ENCODE results near the gene TRIM31. TPM values are rescaled to one million over a fixed set of nuclear protein-coding genes. Genes with fewer than 3 reads are reported as not detected.
A peak's percentile ranks its signal among the peaks of the same experiment; 100 is the strongest.

Gene TRIM31
- polyA plus RNA-seq, 2 donors = 0.11 to 0.22 TPM

DNA sequence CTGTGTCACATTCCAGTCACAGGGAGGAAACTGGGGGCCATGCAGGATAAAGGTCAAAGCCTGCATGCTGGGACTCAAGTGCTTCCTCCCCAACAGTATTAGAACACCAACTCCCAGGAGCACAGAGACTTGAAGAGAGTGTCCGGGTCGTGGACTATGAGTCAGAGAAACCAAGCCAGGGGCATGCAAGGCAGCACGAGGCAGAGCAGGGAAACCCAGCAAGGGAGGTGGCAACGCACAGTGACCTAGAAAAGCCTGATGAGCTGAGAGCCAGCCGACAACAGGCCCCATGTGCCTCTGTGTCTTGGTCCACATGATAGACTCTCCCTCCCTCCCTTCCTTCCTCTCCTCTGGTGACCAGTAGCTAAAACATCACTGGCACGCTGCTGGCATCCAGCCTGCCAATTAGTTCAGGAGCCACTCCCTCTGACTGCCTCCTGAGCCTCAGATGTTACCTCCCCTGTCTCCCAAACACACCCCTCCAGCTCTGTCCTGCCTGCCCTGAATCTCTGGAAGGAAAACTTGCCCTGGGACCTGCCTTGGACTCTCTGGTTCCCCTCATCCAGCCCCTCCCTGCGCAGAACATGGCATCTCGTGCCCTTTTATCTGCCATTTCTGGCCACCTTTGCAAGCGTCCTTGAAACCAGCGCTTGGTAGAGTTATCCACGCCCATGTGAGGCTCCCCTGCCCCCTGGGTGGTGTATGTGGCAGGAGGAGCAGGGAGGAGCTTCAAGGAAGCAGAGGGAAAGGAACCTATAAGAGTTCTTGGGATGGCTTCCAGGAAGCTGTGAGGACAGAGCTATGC, 21.1 kb downstream of the TRIM31 start:
- H3K4me3 ChIP-seq (ENCODE audit: low read depth in 1 of 2, low read length in 2 of 2) = no peak overlapping the region
- 37 to 46% methylated on average over 11 of the region's 11 CpGs for WGBS, 2 donors
- peaks cover 4 to 6% of the 10 kb centered on the region in 2 donors for H3K4me1 ChIP-seq (ENCODE audit: control insufficient read depth in 2 of 2, insufficient read depth in 2 of 2, low read length in 1 of 2)
- no peaks in the 10 kb centered on the region for H3K9me3 ChIP-seq (ENCODE audit: control insufficient read depth in 2 of 2, insufficient read depth in 1 of 2, low read depth in 1 of 2, low read length in 1 of 2)
- H3K36me3 ChIP-seq (ENCODE audit: control insufficient read depth in 2 of 2, insufficient read depth in 2 of 2, low read length in 1 of 2) = no peaks in the 10 kb centered on the region
- peak overlapping the region; percentile 50 to 81 for H3K27ac ChIP-seq (ENCODE audit: low read depth in 2 of 2, low read length in 1 of 2)
- no peaks in the 10 kb centered on the region for H3K27me3 ChIP-seq (ENCODE audit: control insufficient read depth in 1 of 2, insufficient read depth in 2 of 2, low read length in 2 of 2)

GRCh38 chr6:30087876-30088275, 25.0 kb downstream of the TRIM31 start:
- Histone ChIP-seq H3K4me1 (ENCODE audit: control insufficient read depth in 2 of 2, insufficient read depth in 2 of 2, low read length in 1 of 2) (peaks cover 4 to 6% of the 10 kb centered on the region in 2 donors), H3K27ac (ENCODE audit: low read depth in 2 of 2, low read length in 1 of 2) (no peak overlapping the region), H3K36me3 (ENCODE audit: control insufficient read depth in 2 of 2, insufficient read depth in 2 of 2, low read length in 1 of 2) (no peaks in the 10 kb centered on the region), H3K27me3 (ENCODE audit: control insufficient read depth in 1 of 2, insufficient read depth in 2 of 2, low read length in 2 of 2) (no peaks in the 10 kb centered on the region), H3K4me3 (ENCODE audit: low read depth in 1 of 2, low read length in 2 of 2) (no peak overlapping the region), H3K9me3 (ENCODE audit: control insufficient read depth in 2 of 2, insufficient read depth in 1 of 2, low read depth in 1 of 2, low read length in 1 of 2) (no peaks in the 10 kb centered on the region)
- 61 to 68% methylated on average over 5 of the region's 5 CpGs for WGBS, 2 donors

DNA sequence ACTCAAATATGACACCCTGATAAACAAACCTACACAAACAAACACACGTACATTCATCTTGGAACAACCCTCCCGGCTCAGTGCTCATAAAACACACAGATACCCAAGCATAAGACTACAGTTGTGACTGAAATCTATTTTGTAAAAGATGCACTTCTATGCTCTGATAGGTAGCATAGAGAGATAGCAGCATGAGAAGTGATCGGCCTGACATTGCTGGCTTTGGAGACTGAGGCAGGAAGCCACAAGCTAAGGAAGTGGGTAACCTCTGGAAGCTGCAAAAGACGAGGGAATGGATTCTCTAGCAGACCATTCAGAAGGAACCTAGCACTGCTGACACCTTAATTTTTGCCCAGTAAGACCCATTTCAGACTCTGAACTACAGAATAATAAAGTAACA, 35.7 kb downstream of the TRIM31 start:
- Histone ChIP-seq H3K9me3 (ENCODE audit: control insufficient read depth in 2 of 2, insufficient read depth in 1 of 2, low read depth in 1 of 2, low read length in 1 of 2) (no peaks in the 10 kb centered on the region), H3K27me3 (ENCODE audit: control insufficient read depth in 1 of 2, insufficient read depth in 2 of 2, low read length in 2 of 2) (no peaks in the 10 kb centered on the region), H3K36me3 (ENCODE audit: control insufficient read depth in 2 of 2, insufficient read depth in 2 of 2, low read length in 1 of 2) (no peaks in the 10 kb centered on the region), H3K27ac (ENCODE audit: low read depth in 2 of 2, low read length in 1 of 2) (no peak overlapping the region), H3K4me3 (ENCODE audit: low read depth in 1 of 2, low read length in 2 of 2) (no peak overlapping the region), H3K4me1 (ENCODE audit: control insufficient read depth in 2 of 2, insufficient read depth in 2 of 2, low read length in 1 of 2) (peaks cover 7 to 9% of the 10 kb centered on the region in 2 donors)
- WGBS, 2 donors = 54 to 56% methylated on average over 4 of the region's 4 CpGs

DNA sequence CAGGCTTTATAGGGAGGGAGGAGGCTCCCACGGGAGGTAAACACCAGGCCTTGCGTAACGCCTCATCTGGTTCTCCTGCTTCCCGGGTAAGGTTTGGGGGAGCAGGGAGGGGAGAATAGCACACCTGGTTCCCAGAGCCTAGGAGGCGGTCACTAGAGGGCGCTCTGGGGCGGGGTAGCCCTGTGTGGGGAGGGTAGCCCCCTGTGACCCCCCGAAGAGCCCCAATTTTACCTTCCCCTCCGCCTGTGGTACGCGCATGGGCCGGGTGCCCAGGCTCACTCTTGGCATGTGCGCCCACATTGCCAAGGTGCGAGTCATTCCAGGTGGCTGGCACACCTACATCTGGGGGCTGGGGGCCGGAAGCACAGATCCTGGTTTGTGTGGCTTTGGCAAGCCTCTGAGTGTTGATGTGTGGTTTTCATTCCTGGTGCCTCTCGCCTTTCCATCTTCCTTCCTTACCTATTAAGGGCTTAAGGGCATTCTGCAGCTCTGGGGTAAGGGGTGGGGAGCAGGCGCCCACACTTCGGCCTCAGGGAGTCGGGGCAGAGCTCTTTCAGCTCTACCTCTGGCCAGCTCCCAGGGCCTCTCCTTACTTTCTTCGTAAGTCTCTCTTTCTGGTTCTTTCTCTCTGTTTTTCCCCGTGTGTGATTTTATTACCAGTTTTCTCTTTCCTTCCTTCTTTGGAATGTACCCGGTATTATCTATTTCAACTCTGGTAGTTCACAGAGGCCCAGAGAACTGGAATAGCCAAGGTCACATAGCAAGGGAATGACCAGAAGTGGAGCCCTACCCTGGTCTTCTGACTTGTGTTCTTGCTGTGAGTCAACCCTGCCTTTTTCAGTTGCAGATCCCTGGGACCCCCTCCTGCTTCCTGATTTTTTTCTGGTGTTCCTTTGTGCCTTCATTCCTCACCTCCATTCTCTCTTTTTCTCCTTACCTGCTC, 36.8 kb downstream of the TRIM31 start:
- Histone ChIP-seq H3K4me3 (ENCODE audit: low read depth in 1 of 2, low read length in 2 of 2) (peak overlapping the region; percentile 61 to 64), H3K4me1 (ENCODE audit: control insufficient read depth in 2 of 2, insufficient read depth in 2 of 2, low read length in 1 of 2) (peaks cover 7 to 9% of the 10 kb centered on the region in 2 donors)

GRCh38 chr6:30075094-30075789, 37.6 kb downstream of the TRIM31 start, which contains the start of gene RNF39:
TSS of gene RNF39 (minus strand) at chr6:30075769. CDS start at chr6:30075585, 184 bp downstream.
- H3K36me3 ChIP-seq (ENCODE audit: control insufficient read depth in 2 of 2, insufficient read depth in 2 of 2, low read length in 1 of 2) = peaks cover 0 to 6% of the 10 kb centered on the region in 2 donors
- H3K9me3 ChIP-seq (ENCODE audit: control insufficient read depth in 2 of 2, insufficient read depth in 1 of 2, low read depth in 1 of 2, low read length in 1 of 2) = no peaks in the 10 kb centered on the region
- no peaks in the 10 kb centered on the region for H3K27me3 ChIP-seq (ENCODE audit: control insufficient read depth in 1 of 2, insufficient read depth in 2 of 2, low read length in 2 of 2)
- H3K27ac ChIP-seq (ENCODE audit: low read depth in 2 of 2, low read length in 1 of 2) = peak within 1 kb of the TSS; percentile 31 to 73
- H3K4me1 ChIP-seq (ENCODE audit: control insufficient read depth in 2 of 2, insufficient read depth in 2 of 2, low read length in 1 of 2) = peaks cover 7 to 9% of the 10 kb centered on the region in 2 donors
- WGBS, 2 donors = 1 to 2% methylated on average over 55 to 64 of the region's 64 CpGs
- peak within 1 kb of the TSS; percentile 61 to 64 for H3K4me3 ChIP-seq (ENCODE audit: low read depth in 1 of 2, low read length in 2 of 2)

More for the DNA sequence above, 36.8 kb downstream of the TRIM31 start:
- H3K9me3 ChIP-seq (ENCODE audit: control insufficient read depth in 2 of 2, insufficient read depth in 1 of 2, low read depth in 1 of 2, low read length in 1 of 2) = no peaks in the 10 kb centered on the region
- WGBS, 2 donors = 22% methylated on average over 20 to 22 of the region's 22 CpGs
- H3K36me3 ChIP-seq (ENCODE audit: control insufficient read depth in 2 of 2, insufficient read depth in 2 of 2, low read length in 1 of 2) = peaks cover 0 to under 1% of the 10 kb centered on the region in 2 donors
- H3K27ac ChIP-seq (ENCODE audit: low read depth in 2 of 2, low read length in 1 of 2) = peak overlapping the region; percentile 31 to 73
- no peaks in the 10 kb centered on the region for H3K27me3 ChIP-seq (ENCODE audit: control insufficient read depth in 1 of 2, insufficient read depth in 2 of 2, low read length in 2 of 2)

DNA sequence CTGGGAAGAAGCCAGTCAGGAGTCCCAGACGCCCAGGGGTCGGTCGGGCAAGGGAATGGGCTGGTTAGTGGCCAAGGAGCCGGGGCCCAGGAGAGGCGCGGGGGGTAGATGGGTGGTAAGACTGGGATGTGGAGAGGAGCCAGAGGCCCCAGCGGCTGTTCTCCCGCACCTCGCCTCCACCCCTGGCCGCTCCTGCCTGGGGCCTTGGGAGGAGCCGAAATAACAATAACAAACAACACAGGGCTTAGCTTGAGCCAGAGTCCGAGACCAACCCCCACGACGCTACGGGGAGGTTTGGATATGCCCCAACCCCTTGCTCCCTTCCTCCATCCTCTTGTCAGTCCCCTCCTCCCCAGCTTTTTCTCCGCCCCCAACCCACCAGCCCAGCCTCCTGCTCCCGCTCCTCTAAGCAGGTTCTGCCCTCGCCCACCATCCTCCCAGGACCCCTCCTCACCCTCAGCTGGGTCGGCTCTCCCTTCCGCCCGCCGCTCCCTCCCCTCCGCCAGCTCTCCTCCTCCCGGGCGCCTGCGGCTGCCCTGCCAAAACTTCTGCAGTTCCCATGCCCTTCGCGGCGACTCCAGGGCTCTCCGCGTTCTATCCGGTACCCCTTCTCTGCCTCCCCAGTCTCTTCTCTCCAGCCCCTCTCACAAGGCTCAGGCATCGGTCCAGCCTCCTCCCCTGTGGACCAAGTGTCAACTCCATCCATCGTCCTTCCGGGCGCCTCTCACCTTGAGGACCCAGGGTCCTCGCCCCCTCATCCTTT, 38.4 kb downstream of the TRIM31 start:
- H3K9me3 ChIP-seq (ENCODE audit: control insufficient read depth in 2 of 2, insufficient read depth in 1 of 2, low read depth in 1 of 2, low read length in 1 of 2) = no peaks in the 10 kb centered on the region
- H3K27ac ChIP-seq (ENCODE audit: low read depth in 2 of 2, low read length in 1 of 2) = peak overlapping the region in 1 of 2 donors; percentile 73
- peaks cover 0 to 8% of the 10 kb centered on the region in 2 donors for H3K36me3 ChIP-seq (ENCODE audit: control insufficient read depth in 2 of 2, insufficient read depth in 2 of 2, low read length in 1 of 2)
- no peaks in the 10 kb centered on the region for H3K27me3 ChIP-seq (ENCODE audit: control insufficient read depth in 1 of 2, insufficient read depth in 2 of 2, low read length in 2 of 2)
- peak overlapping the region; percentile 61 to 64 for H3K4me3 ChIP-seq (ENCODE audit: low read depth in 1 of 2, low read length in 2 of 2)
- peaks cover 7 to 9% of the 10 kb centered on the region in 2 donors for H3K4me1 ChIP-seq (ENCODE audit: control insufficient read depth in 2 of 2, insufficient read depth in 2 of 2, low read length in 1 of 2)
- WGBS, 2 donors = 5 to 7% methylated on average over 37 of the region's 37 CpGs

- H3K4me1 ChIP-seq (ENCODE audit: control insufficient read depth in 2 of 2, insufficient read depth in 2 of 2, low read length in 1 of 2) = peaks cover 7 to 9% of the 10 kb centered on the region in 2 donors
- H3K4me3 ChIP-seq (ENCODE audit: low read depth in 1 of 2, low read length in 2 of 2) = peak overlapping the region; percentile 61 to 64
- no peaks in the 10 kb centered on the region for H3K27me3 ChIP-seq (ENCODE audit: control insufficient read depth in 1 of 2, insufficient read depth in 2 of 2, low read length in 2 of 2)
- H3K36me3 ChIP-seq (ENCODE audit: control insufficient read depth in 2 of 2, insufficient read depth in 2 of 2, low read length in 1 of 2) = peaks cover 0 to 9% of the 10 kb centered on the region in 2 donors
- no peaks in the 10 kb centered on the region for H3K9me3 ChIP-seq (ENCODE audit: control insufficient read depth in 2 of 2, insufficient read depth in 1 of 2, low read depth in 1 of 2, low read length in 1 of 2)
- WGBS, 2 donors = 44 to 49% methylated on average over 7 of the region's 7 CpGs
- no peak overlapping the region for H3K27ac ChIP-seq (ENCODE audit: low read depth in 2 of 2, low read length in 1 of 2)
Measured at GRCh38 chr6:30073489-30074235, 39.2 kb downstream of the TRIM31 start.

DNA sequence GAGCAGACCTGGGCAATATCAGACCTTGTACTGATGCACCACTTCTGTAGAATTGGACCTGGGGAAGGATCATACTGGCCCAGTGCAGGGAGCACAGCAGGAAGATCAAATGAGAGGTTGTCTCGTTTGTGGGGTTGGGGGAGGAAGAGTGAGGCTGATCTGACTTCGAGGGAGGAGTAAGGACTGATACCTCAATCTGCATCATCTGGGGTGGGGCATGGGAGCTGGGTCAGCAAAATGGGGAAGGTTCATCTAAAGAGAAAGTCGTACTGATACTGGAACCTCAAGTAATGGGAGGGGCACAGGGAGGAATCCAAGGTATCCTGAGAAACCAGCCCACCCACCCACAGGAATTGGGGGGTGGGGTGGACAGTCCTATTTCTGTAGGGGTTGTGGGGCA, 41.0 kb downstream of the TRIM31 start:
- peaks cover 0 to 9% of the 10 kb centered on the region in 2 donors for H3K36me3 ChIP-seq (ENCODE audit: control insufficient read depth in 2 of 2, insufficient read depth in 2 of 2, low read length in 1 of 2)
- H3K27me3 ChIP-seq (ENCODE audit: control insufficient read depth in 1 of 2, insufficient read depth in 2 of 2, low read length in 2 of 2) = no peaks in the 10 kb centered on the region
- WGBS, 2 donors = 55 to 60% methylated on average over 3 of the region's 3 CpGs
- H3K4me3 ChIP-seq (ENCODE audit: low read depth in 1 of 2, low read length in 2 of 2) = no peak overlapping the region
- H3K4me1 ChIP-seq (ENCODE audit: control insufficient read depth in 2 of 2, insufficient read depth in 2 of 2, low read length in 1 of 2) = peaks cover 9% of the 10 kb centered on the region in 2 donors
- H3K27ac ChIP-seq (ENCODE audit: low read depth in 2 of 2, low read length in 1 of 2) = no peak overlapping the region
- H3K9me3 ChIP-seq (ENCODE audit: control insufficient read depth in 2 of 2, insufficient read depth in 1 of 2, low read depth in 1 of 2, low read length in 1 of 2) = no peaks in the 10 kb centered on the region

Data from esophagus (tissue), 2 donors.